ENCODE data around the gene DMC1.

DMC1 gene

DNA sequence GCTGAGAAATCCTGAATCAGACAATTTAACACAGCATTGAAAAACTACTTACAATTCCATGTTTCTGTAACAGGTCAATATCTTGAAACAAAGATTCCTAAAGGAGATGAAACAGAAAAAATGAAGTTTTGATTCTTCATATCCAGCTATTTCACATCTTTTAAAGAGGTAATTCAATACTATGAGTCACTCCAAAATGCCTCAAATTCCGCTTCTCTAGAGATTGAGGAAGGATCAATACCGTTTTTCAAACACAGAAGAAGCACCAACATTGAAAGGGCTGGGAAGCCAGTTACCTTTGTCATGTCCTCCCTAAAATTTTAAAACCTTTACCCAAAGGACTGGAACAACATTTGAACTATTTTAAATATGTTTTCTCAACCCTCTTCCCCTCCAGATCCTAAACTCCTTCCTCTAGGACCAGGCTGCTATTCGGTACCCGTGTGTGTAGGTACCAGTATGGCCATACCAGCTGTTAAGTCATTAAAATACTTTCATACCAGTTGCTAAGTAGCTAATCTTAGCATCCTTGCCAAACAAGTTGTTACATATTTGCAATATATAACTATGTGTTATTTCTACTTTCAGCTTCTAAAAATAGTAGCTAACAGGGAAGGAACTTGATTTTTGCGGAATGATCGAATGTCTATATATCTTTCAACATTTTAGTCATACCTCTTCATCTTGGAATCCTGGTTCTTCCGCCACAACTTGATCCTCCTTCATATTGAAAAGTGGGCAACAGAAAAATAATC is 2.3 kb downstream of the DMC1 start:
- DNase-seq (ENCODE audit: low read depth, low spot score), result no peak

DNA sequence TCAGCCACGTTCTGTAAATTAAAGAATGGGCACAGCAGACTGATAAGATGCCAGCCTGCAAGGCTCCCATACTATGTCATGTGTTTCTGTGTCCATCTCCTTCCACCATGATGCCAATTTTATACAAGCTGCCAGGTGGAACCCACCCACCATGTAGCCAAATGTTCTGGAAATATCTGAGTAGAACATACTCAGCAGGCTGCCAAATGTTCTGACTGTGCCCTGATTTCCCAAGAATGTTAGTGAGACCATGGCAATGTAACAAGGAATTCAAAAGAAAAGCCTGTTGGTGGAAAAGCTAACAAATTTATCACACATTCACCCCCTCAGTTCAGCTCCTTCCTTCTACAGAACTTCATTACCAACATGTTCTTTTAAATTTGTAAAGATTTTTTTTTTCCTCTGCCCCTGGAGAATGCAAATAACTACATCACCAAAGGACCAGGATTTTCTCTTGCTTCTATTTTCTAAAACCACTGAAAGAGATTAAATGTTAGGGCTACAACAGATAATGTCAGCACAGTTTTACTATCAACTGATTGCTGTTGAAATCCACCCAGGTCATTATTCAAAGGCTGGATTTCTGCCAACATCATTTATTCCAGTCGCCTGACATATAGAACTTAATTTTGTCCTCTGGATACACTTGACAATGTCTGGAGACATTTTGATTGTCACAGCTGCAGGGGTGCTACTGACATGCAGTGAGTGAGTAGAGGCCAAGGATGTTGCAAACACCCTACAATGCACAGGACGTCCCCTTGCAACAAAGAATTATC is 3.1 kb downstream of the DMC1 start:
- DNase-seq (ENCODE audit: low read depth, low spot score), result no peak

DNA sequence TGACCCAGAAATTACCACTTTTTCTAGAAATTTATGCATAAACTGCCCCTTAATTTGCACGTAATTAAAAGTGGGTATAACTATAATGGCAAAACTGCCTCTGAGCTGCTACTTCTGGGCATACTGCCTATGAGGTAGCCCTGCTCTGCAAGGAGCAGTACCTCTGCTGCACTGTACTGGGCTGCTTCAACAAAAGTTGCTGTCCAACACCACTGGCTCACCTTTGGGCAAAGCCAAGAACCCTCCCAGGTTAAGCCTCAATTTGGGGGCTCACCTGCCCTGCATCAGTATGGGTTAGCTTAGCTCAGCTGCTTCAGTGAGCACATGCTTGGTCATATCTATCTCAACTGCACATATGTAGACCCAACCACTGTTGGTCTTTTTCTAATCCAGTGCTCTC is 4.5 kb downstream of the DMC1 start:
- no peak for DNase-seq (ENCODE audit: low read depth, low spot score)

DNA sequence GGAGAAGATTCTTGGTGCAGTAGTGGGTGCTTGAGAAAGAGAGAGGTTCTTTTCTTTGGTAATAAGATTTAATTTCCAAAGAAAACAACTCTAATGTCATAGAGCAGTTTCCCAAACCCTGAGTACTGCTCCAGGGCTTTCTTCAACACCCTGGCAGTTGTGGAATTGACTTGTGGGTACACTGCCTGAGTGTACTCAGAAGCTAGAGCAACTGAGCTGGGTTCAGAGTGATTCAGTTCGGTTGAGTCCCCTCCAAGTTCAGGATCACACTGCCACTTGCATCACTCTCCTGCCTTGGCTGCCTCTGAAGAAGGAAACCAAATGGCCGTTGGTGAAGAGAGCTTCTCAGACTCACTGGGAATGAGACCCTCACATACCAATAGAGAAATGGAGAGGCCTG is 5.3 kb downstream of the DMC1 start:
- DNase-seq (ENCODE audit: low read depth, low spot score), result no peak

DNA sequence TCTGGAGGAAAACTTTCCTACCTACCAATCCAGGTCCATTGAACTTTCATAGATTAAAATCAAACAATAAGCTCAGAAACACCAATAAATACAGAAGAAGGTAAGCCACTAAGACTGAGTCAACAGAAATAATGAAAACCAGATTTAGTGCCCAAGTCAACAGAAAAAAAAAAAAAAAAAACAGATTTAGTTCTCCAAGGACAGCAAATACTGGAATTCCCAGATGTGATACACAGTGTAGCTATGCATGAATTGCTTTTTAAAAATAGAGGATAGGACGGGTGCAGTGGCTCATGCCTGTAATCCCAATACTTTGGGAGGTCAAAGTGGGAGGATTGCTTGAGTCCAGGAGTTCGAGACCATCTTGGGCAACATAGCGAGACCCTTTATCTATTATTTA is 15.7 kb downstream of the DMC1 start:
- no peak for DNase-seq (ENCODE audit: low read depth, low spot score)

DNA sequence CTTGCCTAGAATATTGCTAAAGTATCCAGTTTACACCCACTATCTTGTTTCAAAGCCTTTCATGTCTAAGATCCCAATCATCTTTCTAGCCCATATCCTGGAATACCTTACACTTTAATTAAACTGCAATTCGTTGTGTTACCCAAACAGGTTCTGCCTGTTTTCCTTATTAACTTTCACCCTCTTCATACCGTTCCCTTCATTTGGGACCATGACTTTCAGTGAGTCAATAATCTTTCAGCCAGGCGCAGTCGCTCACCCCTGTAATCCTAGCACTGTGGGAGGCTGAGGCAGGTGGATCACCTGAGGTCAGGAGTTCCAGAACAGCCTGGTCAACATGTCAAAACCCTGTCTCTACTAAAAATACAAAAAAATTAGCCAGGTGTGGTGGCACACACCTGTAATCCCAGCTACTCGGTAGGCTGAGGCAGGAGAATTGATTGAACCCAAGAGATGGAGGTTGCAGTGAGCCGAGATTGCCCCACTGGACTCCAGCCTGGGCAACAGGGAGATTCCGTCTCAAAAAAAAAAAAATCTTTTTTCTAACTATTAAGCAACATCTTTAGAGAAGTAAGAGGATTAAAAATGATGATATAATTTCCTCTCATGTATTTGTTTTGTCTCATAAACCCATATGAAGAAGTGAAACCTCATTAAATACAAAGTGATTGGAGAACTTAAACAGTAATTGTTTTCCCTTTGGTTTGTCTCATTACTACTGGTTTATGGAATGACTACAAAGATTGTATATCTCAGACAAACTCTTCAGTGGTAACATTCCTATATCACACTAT is 20.7 kb downstream of the DMC1 start:
- no peak for DNase-seq (ENCODE audit: low read depth, low spot score)

DNA sequence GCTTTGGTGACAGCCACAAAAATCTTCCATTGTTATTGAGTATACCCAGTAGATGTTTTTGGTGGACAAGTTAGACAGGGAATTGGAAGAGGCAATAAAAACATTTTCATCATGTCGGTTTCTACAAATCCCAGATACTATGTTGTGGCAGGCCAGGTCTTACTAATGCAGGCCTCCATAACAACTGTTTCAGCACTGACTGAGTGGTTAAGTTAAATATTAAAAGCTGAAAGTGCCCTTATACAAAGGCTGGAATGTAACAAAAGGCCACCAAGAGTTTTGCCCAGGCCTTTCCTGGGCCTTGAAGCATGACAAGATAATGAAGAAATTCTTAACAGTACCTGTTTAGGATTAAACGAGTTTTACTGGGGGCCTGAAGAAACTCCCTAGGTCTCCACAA is 29.3 kb downstream of the DMC1 start:
- no peak for DNase-seq (ENCODE audit: low read depth, low spot score)

DNA sequence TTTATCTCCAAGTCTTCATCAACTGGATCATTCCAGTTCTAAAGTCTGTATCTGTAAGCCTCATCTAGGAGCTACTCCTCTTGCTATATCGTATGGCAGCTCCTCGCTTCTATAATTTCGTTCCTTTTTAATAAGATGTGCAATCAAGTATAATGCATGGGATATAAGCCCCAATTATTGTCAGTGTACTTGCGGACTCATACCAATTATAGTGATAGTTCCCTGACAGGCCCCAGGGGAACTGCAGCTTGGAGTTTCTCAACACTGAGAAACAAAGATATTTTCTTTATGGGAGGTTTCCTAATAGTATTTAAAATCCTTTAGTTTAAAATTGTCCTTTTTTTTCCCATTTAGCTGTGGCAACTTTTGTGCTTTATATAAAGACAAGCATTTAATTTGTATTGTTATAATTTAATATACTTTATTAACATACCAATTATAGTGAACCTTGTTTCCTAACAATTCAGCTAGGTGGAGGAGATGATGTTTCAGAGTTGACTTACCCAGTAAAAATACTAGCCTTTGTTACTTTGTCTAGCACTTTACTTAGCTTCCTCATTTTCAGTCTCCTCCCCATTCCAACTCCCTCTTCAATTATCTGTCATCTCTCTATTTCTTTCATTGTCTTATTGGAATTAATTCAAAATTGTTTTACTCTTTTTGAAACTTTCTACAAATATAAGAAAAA is 38.6 kb downstream of the DMC1 start:
- DNase-seq (ENCODE audit: low read depth, low spot score), result no peak

DNA sequence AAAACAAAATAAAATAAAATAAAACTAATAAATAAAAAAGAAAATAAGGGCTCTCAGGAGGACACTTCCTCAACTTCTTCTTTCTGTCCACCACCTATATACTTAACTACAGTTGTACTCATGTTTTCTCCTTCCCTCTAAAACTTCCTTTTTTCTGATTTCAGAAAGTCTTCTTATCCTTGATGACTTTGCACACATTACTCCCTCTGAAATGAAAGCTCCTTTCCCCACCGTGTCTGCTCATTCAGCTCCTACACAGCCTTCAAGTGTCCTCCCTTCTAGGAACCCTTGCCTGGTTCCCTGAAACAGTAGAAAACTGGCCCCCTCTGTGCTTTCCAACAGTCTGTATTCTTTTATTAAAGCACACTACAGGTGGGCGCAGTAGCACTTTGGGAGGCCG is 45.6 kb downstream of the DMC1 start:
- no peak for DNase-seq (ENCODE audit: low read depth, low spot score)

DNA sequence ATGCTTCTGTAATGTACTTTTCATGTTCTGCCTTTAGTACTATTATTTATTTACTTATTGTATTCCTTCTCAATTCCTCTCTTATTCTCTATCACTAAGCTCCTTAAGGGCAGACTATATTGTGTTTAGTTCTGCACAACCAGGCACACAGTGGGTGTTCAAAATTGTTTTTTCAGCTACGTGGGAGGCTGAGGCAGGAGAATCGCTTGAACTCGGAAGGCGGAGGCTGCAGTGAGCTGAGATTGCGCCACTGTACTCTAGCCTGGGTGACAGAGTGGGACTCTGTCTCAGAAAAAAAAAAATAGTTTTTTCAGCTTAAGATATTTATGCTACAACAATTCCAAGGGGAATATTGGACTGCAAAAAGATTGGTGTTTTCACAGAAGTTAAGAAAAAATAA is 46.5 kb downstream of the DMC1 start:
- DNase-seq (ENCODE audit: low read depth, low spot score), result no peak

DNA sequence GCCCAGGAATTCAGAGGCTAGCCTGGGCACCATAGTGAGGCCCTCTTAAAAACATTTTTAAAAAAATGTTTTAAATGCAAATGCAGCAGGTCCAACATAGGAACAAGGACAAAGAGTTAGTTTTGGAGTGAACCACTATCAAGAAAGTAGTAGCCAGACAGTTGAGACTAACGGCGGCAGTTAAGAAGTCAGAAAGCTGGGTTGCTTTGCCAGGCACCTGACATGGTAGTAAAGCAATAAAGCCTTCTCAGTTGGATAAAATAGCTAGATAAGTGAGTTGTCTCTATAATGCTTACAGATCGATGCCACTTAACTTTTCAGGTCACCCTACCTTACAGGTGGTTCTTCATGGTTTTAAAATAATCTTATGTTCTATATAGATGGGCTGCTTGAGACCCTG is 47.0 kb downstream of the DMC1 start:
- DNase-seq (ENCODE audit: low read depth, low spot score), result no peak

DNA sequence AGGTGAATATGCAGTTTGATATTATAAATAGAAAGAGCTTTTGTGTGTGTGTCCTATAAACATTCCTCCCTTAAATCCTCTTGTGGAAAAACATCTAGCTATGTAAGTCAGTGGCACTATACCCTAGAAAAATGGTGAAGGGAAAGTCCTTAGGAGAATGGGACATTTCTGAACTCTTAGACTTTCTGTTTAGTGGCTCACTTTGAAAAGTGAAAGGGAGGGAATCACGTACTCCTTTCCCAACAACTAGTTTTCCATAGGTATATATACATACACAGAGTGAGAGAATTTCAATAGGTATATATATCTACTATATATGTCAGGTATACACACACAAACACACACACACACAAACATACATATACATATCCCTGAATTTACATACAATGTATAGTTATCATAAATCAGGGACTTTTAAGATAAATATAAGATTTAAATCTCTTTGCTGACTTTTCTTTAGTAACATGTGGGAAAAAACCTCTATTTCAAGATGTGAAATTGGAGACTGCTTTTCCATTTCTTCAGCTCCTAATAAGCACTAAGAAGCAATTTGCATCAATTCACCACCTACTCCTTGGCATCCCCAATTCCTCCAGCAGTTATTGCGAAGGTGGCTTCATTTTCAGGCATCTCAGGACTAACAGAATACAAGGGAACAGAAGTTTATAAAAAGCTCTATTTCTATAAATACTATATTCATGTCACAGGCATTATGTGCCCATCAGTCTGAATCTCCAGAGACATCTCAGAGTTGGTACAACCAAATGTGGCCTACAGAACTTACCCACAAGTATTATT is 50.3 kb downstream of the DMC1 start:
- no peak for DNase-seq (ENCODE audit: low read depth, low spot score)

DNA sequence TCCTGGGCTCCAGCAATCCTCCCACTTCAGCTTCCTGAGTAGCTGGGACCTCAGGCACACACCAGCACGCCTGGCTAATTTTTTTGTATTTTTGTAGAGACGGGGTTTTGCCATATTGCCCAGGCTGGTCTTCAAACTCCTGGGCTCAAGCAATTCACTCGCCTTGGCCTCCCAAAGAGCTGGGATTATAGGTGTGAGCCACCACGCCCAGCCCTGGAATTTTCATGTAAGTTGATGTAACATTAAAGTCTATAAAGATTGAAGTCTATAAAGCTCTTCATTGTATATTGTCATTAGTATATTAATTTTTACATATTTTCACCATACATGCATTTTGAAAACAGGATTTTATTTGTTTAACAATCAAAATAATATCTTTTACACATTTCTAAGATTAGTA is 51.4 kb downstream of the DMC1 start:
- no peak for DNase-seq (ENCODE audit: low read depth, low spot score)

DNA sequence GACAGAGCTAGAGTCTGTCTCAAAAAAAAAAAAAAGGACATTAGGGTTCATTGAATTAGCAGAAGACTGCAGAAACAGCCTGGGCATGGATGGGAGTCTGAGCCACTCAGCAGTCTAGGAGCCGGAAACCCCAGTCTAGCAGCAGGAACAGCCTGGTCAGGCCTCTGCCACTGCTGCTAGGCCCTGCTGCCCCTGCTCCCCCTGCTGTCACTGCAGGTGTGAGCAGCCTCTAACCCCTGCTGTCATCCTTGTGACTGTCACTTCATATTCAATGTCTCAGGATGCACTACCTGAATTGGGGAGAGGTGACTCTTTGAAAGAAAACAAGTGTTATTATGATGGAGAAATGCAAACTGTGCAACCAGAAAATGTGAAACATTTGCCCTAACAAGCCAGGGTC is 56.9 kb downstream of the DMC1 start:
- peak; percentile 30 for DNase-seq (ENCODE audit: low read depth, low spot score)

DNA sequence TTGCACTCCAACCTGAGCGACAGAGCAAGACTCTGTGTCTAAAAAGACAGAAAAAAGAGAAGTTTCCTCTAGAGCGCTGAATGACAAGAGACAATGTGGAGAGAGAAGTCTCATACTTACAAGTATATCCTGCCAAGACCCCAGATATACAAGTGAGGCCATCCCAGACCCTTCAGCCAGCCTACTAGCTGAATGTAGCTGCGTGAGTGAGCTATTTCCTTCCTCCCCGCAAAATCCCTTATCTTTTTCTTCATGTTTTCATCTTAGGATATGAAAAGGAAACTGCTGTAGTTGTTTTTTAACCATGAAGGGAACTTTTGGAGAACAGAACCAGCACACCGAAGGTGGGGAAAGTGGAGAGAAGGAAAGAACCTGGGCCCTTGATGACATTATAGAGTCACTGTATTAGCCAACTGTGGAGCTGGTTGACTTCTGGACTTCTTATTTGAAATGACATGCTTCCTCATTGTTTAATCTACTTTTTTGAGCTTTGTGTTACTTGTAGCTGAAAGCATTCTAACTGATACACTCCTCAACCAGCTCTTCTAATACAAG is 59.5 kb downstream of the DMC1 start:
- DNase-seq (ENCODE audit: low read depth, low spot score), result no peak

DNA sequence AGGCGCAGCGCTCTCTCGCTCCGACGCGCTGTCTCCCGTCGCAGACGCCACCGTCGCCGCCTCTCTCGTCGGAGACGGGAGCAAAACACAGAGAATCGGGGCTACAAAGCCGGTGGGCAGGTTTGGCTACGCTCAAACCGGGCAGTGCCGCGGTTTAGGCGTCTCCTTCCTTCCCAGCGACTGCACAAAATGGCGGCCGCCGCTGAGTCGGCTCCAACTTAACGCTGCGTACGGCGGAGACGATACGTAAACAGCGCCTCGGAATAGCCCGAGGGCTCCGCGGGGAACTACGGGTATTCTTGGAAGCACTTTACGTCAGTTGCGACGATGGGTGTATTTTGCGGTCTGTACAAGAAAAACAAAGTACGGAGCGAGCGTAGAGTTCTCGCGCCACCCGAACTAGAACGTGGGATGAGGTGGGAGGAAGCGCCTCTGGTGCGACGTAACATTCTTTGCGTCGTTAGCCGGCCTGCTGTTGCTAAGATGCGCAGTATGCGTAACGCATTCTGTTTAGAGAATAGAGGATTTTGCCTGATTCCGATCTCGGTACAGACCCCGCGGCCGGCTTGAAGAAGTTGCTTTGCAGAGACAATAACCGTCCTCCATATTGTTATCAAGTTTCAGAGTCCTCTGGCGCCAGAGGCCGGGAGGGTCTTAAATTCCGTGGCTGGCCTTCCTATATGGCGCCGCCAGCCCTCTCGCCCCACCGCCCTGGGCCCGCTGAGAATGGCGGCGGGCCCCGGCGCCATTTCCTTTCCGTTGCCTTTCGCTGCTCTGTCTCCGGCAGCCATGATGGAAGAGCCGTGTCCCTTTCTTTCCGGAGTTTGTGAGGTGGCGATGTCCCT is 63.6 kb downstream of the DMC1 start, which contains the start of gene DDX17:
DDX17 (minus strand) TSS at position 194 of the 845 bp plus-strand sequence.
- DNase-seq (ENCODE audit: low read depth, low spot score), result peak; percentile 91

DNA sequence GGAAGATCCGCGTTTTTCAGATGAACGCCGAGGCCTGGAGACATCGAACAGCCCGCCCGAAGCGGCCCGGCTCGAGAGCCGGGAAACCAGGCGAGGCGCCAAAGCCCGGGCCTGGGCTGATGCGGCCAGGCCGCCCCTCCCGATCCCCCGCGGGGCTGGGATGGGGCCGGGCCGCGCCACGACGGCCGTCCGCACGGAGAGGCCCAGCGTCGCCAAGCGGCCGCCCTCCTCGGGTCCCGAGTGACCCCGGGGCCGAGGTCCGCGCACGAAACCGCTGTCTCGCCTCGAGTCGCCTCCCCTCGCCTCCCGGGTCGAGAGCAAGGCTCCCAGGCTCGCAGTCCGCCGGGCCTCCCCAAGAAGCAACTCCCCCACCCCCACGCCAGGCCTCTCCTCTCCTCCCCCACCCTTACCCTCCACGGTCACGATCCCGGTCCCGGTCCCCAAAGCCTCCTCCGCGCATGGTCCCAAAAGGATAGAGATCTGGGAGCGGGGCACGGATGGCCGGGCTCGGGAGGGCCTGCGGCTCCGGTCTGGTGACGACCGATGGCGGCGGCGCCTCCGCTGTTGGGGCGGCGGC is 64.4 kb downstream of the DMC1 start:
- no peak for DNase-seq (ENCODE audit: low read depth, low spot score)

DNA sequence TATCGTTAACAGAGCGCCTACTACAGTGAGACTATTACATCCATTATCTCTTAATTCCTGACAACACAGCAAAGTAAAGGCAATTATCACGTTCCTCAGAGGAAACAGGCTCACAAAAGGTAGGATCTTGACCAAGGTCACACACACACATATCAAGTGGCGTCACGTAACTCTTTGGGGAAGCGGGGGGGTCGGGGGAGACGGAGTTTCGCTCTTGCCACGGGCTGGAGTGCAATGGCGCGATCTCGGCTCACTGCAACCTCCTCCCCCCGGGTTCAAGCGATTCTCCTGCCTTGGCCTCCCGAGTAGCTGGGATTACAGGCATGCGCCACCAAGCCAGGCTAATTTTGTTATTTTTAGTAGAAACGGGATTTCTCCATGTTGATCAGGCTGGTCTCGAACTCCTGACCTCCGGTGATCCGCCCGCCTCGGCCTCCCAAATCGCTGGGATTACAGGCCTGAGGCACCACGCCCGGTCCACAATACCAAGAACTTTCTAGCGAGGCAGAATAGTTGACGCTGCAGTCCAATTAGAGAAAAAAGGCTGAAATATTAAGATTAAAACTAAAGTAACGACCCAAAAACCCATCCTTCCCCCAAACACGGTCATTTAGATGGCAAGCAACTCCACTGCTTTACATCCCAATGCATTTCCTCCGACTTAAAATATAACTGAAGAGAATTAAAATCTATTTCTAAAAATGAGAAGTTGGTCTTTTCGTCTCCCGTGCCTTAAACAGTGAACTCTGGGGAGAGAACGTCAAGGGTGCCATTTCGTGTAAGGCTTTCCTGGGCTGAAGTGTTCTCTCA is 65.0 kb downstream of the DMC1 start:
- no peak for DNase-seq (ENCODE audit: low read depth, low spot score)

DNA sequence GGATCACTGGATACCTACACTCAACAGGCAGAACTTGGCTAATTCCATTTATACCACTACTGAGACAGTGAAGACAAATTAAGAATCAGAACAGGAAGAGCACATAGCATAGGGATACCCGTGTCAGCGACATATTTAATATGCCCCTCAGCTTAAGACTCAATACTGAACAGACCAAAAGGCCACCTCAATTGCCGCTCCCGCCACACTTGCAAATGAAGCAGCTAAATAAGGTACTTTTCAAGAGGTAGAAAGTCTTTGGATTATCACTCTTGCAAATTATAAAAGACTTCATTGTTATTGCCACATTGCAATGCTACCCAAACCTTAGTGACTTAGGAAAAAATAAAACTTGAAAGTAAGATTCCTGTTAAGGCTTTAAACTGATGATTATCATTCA is 67.0 kb downstream of the DMC1 start:
- no peak for DNase-seq (ENCODE audit: low read depth, low spot score)
